ENCODE data around the gene CTNNA2. TPM values are rescaled to one million over a fixed set of nuclear protein-coding genes. Genes with fewer than 3 reads are reported as not detected.

Gene CTNNA2
- total RNA-seq, 1 donor from 2014 or later: 43.5 TPM

DNA sequence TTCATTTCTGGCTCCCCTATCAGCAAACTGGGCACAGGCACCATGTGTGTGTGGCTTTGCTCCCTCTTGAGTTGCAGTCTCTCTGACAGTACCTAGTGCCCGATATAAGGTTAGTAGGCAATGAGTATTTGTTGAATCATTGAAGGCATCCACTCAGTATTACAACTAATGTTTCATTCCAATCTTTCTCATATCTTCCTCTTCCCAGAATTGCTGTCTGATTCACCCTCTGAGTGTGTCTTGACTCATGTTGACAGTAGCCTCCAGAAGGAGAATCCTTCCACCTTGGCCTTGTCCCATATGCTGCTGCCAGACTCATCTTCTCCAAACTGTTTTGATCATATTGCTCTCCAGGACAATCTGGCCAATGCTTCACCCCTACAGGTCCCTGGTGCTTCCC lies 589.2 kb downstream of the CTNNA2 start:
- H3K4me1 ChIP-seq: no peaks in the 10 kb centered on the region

GRCh38 chr2:80105015-80105640 lies 592.3 kb downstream of the CTNNA2 start:
- no peaks in the 10 kb centered on the region for H3K9me3 ChIP-seq (ENCODE audit: low read depth)
- H2AFZ ChIP-seq (replicated peaks): no peak overlapping the region
- H3K79me2 ChIP-seq (ENCODE audit: low read depth): no peaks in the 10 kb centered on the region
- H3K36me3 Mint-ChIP-seq: peaks cover 4% of the 10 kb centered on the region
- no peak overlapping the region for H3K4me3 Mint-ChIP-seq
- H3K27me3 ChIP-seq: no peaks in the 10 kb centered on the region
- H3K36me3 ChIP-seq: no peaks in the 10 kb centered on the region
- H3K4me1 Mint-ChIP-seq: no peaks in the 10 kb centered on the region
- H3K9me3 Mint-ChIP-seq: peaks cover 6% of the 10 kb centered on the region
- H3F3A ChIP-seq (ENCODE audit: low read depth): no peaks in the 10 kb centered on the region
- no peak overlapping the region for H3K9ac ChIP-seq
- no peak for TF ChIP-seq EZH2phosphoT487 (IDR thresholded peaks at IDR 0.05)
- H3K4me3 ChIP-seq: no peak overlapping the region
- no peaks in the 10 kb centered on the region for H4K20me1 ChIP-seq (ENCODE audit: low read depth)
- H3K27me3 Mint-ChIP-seq (ENCODE audit: insufficient read depth, low read depth): no peaks in the 10 kb centered on the region
- H3K27ac ChIP-seq: no peak overlapping the region
- no peaks in the 10 kb centered on the region for H3K4me1 ChIP-seq
- no peak for DNase-seq (ENCODE audit: low spot score)
- H3K27ac Mint-ChIP-seq: no peak overlapping the region
- no peak overlapping the region for H3K4me2 ChIP-seq

More for the DNA sequence above, 589.2 kb downstream of the CTNNA2 start:
- Histone ChIP-seq H3K27me3 (no peaks in the 10 kb centered on the region), H2AFZ (replicated peaks) (no peak overlapping the region), H3K79me2 (ENCODE audit: low read depth) (no peaks in the 10 kb centered on the region), H3K9me3 (ENCODE audit: low read depth) (peaks cover 3% of the 10 kb centered on the region), H3K36me3 (no peaks in the 10 kb centered on the region), H3K9ac (no peak overlapping the region), H3K4me3 (no peak overlapping the region), H3F3A (ENCODE audit: low read depth) (no peaks in the 10 kb centered on the region), H3K4me2 (no peak overlapping the region), H3K27ac (no peak overlapping the region), H4K20me1 (ENCODE audit: low read depth) (no peaks in the 10 kb centered on the region)
- Mint-ChIP-seq H3K27me3 (ENCODE audit: insufficient read depth, low read depth) (peaks cover 2% of the 10 kb centered on the region), H3K9me3 (peaks cover 25% of the 10 kb centered on the region), H3K4me1 (no peaks in the 10 kb centered on the region), H3K4me3 (no peak overlapping the region), H3K27ac (no peak overlapping the region), H3K36me3 (peaks cover 4% of the 10 kb centered on the region)
- no peak for DNase-seq (ENCODE audit: low spot score)
- TF ChIP-seq CTCF (IDR thresholded peaks at IDR 0.05) (no peak), EZH2 (IDR thresholded peaks at IDR 0.05) (no peak), EZH2phosphoT487 (IDR thresholded peaks at IDR 0.05) (no peak)

DNA sequence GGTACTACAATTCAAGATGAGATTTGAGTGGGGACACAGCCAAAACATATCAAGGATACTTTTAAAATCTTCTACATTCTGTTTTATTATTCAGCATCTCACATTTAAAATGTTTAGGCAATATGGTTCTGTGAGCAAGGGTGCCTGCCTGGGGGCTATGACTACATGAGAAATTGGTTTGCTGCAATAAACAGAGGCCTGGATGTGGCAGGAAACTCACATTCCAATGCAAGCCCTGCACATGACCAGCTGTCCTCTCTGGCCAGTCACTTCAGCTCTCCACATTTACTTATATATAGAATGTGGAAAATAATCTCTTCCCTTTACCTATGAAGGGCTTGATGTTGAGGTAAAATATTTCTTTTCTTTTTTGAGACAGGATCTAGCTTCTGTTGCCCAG lies 598.3 kb downstream of the CTNNA2 start:
- no peaks in the 10 kb centered on the region for H3K27me3 ChIP-seq
- H2AFZ ChIP-seq (replicated peaks): no peak overlapping the region
- H3K36me3 ChIP-seq: no peaks in the 10 kb centered on the region
- H3K4me3 Mint-ChIP-seq: no peak overlapping the region
- H3K9me3 ChIP-seq (ENCODE audit: low read depth): no peaks in the 10 kb centered on the region
- H3F3A ChIP-seq (ENCODE audit: low read depth): no peaks in the 10 kb centered on the region
- TF ChIP-seq EZH2 (IDR thresholded peaks at IDR 0.05) (no peak), CTCF (IDR thresholded peaks at IDR 0.05) (no peak), EZH2phosphoT487 (IDR thresholded peaks at IDR 0.05) (no peak)
- H3K27ac Mint-ChIP-seq: no peak overlapping the region
- H3K27me3 Mint-ChIP-seq (ENCODE audit: insufficient read depth, low read depth): peaks cover 4% of the 10 kb centered on the region
- H3K4me3 ChIP-seq: no peak overlapping the region
- H3K4me1 ChIP-seq: no peaks in the 10 kb centered on the region
- H3K9me3 Mint-ChIP-seq: no peaks in the 10 kb centered on the region
- no peak for DNase-seq (ENCODE audit: low spot score)
- no peaks in the 10 kb centered on the region for H4K20me1 ChIP-seq (ENCODE audit: low read depth)
- no peaks in the 10 kb centered on the region for H3K36me3 Mint-ChIP-seq
- no peaks in the 10 kb centered on the region for H3K79me2 ChIP-seq (ENCODE audit: low read depth)
- no peak overlapping the region for H3K4me2 ChIP-seq
- H3K4me1 Mint-ChIP-seq: no peaks in the 10 kb centered on the region
- no peak overlapping the region for H3K9ac ChIP-seq
- no peak overlapping the region for H3K27ac ChIP-seq

- Mint-ChIP-seq H3K36me3 (no peaks in the 10 kb centered on the region), H3K4me3 (no peak overlapping the region), H3K27me3 (ENCODE audit: insufficient read depth, low read depth) (peaks cover 4% of the 10 kb centered on the region), H3K27ac (no peak overlapping the region), H3K9me3 (no peaks in the 10 kb centered on the region), H3K4me1 (peaks cover 7% of the 10 kb centered on the region)
- no peak overlapping the region for H3K4me2 ChIP-seq
- H4K20me1 ChIP-seq (ENCODE audit: low read depth): no peaks in the 10 kb centered on the region
- H3F3A ChIP-seq (ENCODE audit: low read depth): no peaks in the 10 kb centered on the region
- H3K27me3 ChIP-seq: no peaks in the 10 kb centered on the region
- TF ChIP-seq EZH2 (IDR thresholded peaks at IDR 0.05): no peak
- TF ChIP-seq EZH2phosphoT487 (IDR thresholded peaks at IDR 0.05): no peak
- no peak for TF ChIP-seq CTCF (IDR thresholded peaks at IDR 0.05)
- H2AFZ ChIP-seq (replicated peaks): no peak overlapping the region
- no peak overlapping the region for H3K9ac ChIP-seq
- H3K4me1 ChIP-seq: no peaks in the 10 kb centered on the region
- no peak overlapping the region for H3K27ac ChIP-seq
- DNase-seq (ENCODE audit: low spot score): no peak
- no peaks in the 10 kb centered on the region for H3K9me3 ChIP-seq (ENCODE audit: low read depth)
- H3K36me3 ChIP-seq: no peaks in the 10 kb centered on the region
- H3K4me3 ChIP-seq: no peak overlapping the region
- no peaks in the 10 kb centered on the region for H3K79me2 ChIP-seq (ENCODE audit: low read depth)
These were observed 599.9 kb downstream of the CTNNA2 start for GRCh38 chr2:80112790-80113189.

Data from neural progenitor cell (in vitro differentiated cells).